ENCODE results near the gene GTF2IRD1. TPM values are rescaled to one million over a fixed set of nuclear protein-coding genes. Genes with fewer than 3 reads are reported as not detected.

The GTF2IRD1 gene
- total RNA-seq, 1 donor from 2014 or later: 21.7 TPM

DNA sequence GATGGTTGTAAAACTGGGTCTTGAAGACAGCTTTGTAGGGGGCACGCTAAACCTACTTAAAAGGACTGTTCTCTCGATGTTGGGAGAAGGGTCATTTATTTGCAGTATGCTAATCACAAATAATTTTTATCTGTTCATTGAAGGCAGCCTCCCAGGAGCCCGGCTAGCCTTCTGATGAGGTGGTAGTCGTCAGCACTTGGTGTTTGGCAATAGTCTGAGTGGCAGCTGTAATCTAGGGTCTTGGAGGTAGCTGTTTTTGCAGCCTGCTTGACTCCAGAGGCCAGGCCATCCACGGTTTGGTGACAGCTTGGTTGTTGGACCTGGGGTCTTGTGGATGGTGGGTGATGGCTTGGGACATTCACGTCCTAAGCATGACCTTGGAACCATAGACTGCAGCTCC is 2.2 kb downstream of the GTF2IRD1 start:
- no peak for DNase-seq
- ATAC-seq (ENCODE audit: poor library complexity): peak; percentile 6
- intact Hi-C loops (cut with DNase I): loop anchor here (10.0 kb wide), 1 partner anchor 79 kb away; no protein-coding TSS in a partner anchor

DNA sequence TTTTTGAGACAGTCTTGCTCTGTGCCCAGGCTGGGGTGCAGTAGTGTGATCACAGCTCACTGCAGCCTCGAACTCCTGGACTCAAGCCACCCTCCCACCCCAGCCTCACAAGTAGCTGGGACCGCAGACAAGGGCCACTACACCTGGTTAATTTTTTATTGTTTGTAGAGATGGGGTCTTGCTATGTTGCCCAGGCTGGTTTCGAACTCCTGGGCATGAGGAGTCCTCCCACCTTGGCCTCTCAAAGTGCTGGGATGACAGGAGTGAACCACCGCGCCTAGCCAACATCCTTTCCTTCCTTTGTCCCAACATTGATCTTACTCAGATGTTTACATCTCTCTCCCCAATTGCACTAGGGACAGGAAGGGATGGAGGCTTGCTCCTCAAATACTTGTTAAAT is 3.3 kb downstream of the GTF2IRD1 start:
- no peak for ATAC-seq (ENCODE audit: poor library complexity)
- intact Hi-C loops (cut with DNase I): loop anchor here (10.0 kb wide), 1 partner anchor 78 kb away; no protein-coding TSS in a partner anchor
- DNase-seq: no peak

DNA sequence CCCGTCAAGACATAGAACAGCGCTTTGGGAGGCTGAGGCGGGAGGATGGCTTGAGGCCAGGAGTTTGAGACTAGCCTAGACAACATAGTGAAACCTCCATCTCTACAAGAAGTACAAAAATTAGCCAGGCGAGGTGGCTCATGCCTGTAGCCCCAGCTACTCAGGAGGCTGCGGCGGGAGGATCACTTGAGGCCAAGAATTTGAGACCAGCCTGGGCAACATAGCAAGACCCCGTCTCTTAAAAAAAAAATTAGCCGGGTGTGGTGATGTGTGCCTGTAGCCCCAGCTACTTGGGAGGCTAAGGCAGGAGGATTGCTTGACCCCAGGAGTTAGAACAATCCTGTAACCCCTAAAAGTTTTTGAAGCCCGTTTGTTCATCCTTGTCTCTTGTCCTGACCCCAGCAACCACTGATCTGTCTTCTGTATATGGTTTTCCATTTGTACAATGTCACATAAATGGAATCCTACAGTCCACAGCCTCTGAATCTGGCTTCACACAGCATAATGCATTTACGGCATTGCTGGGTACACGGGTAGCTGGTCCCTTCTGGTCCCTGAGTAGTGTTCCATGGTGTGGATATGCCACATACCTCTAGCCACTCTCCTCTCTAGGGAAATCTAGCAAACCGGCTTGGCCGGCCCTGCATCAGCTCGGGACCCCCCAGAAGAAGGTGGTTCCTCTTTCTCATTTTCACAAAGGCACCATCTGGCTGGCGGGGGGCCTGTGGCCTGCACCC is 8.4 kb downstream of the GTF2IRD1 start:
- no peak for ATAC-seq (ENCODE audit: poor library complexity)
- intact Hi-C loops (cut with DNase I): no loop called here
- no peak for DNase-seq

DNA sequence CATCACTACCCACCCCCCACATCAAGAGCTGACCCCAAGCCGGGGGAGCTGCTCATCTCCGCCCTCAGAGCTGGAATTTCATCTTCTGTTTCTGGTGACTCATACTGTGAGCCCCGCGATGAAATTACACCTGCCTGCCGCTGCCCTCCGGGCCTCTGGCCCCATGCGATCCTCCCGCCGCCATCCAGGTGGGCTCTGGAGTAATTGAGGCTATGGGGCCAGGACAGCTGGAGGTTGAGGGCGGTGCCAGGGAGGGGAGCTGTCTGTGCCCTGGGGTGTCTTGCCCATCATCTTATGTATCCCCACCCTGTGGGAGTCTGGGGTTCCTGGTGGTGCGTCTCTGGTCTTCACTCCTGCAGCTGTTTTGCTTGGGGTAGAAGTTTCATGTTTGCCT is 9.0 kb downstream of the GTF2IRD1 start:
- ATAC-seq (ENCODE audit: poor library complexity): no peak
- intact Hi-C loops (cut with DNase I): no loop called here
- no peak for DNase-seq

DNA sequence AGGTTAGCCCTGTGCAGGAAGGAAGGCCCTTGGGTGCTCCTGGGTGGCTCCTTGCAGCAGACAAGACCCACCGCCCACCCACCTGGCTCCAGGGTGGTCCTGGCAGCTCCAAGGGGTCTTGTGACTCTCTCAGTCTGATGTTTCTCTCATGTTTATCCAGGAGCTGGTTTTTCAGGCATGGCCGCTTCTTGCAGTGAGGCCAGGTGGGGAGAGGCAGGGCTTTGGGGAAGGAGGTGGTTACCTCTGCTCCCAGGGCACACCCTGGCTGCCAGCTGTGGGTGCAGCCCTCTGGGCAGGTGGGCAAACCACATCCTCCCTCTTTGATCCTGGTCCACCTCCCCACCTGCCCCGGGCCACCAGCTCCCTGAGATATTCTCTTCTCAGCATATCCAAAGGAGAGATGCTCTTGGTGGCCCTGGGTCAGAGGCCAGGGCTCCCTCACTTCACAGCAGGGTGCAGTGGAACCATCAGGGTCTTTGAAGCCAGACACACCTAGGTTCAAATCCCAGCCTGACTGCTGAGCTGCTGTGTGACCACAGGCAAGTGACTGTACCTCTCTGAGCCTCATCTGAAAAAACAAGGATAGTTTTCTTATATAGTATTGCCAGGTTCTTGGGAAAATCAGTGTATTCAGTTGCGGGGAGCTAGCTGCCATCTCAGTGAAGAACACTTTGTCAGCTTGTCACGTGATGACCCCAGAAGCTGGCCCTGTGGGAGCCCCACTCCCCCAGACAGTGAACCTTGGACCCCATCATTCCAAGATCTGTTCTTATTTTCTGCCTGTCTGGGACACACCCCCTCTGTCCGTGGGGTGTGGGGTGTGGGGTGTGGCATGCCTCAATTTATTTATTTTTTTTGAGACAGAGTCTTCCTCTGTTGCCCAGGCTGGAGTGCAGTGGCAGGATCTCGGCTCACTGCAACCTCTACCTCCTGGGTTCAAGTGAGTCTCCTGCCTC is 11.5 kb downstream of the GTF2IRD1 start:
- intact Hi-C loops (cut with DNase I): no loop called here
- no peak for ATAC-seq (ENCODE audit: poor library complexity)
- DNase-seq: no peak

DNA sequence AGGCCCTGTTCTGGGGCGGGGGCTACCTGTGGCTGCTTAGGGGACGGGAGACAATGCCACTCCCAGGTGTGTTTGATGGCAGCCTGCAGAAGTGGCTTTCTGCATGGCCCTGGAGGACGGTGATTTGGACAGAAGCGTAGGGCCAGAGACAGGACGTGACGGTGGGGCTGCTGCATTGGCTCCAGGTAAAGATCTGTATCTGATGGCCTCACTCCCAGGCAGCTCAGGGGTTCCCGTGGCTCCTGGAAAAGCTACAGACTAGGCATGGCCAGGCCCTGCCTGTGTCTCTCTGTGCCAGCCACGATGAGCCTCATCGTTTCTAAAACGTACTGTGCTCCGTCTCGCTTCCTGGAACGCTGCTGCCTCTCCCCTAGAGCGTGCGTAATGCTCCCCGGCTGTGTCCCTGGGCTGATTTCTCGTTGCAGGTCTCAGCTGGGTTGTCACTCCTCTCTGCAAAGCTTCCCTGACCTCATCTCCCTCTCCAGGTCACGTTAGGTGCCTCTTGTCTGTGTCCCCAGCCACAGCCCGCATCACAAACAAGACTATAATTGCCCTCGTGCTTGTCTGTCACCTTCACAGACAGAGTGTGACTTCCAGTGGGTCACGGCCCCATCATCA is 12.6 kb downstream of the GTF2IRD1 start:
- ATAC-seq (ENCODE audit: poor library complexity): peak; percentile 79
- peak; percentile 67 for DNase-seq
- intact Hi-C loops (cut with DNase I): no loop called here

DNA sequence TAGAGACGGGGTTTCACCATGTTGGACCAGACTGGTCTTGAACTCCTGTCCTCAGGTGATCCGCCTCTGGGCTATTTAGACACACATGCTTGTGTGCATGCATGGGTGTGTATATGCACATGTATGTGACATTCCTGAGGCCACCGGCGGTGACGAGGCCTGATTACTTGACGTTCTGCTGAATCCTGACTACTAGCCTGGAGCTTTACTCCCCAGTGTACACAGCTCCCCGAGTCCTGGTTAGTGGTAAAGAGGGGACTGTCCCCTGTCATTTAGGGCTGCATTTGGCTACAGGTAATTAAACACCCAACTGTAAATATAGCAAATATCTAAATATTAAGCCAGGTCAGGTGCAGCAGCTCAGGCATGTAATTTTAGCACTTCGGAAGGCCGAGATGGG is 14.2 kb downstream of the GTF2IRD1 start:
- DNase-seq: no peak
- no peak for ATAC-seq (ENCODE audit: poor library complexity)
- intact Hi-C loops (cut with DNase I): no loop called here

DNA sequence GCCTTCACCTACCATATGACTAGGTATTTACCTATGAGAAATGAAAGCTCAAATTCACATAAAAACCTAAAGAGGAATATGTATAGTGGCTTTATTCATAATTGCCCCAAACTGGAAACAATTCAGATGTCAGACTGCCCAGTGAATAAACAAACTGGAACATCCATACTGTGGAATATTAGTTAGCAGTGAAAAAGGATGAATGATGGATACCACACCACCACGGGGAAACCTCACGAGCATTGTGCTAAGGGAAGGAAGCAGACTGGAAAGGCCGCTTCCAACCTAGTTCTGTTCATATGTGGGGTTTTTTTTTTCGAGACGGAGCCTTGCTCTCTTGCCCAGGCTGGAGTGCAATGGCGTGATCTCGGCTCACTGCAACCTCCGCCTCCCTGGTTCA is 16.8 kb downstream of the GTF2IRD1 start:
- no peak for DNase-seq
- ATAC-seq (ENCODE audit: poor library complexity): no peak
- intact Hi-C loops (cut with DNase I): no loop called here

DNA sequence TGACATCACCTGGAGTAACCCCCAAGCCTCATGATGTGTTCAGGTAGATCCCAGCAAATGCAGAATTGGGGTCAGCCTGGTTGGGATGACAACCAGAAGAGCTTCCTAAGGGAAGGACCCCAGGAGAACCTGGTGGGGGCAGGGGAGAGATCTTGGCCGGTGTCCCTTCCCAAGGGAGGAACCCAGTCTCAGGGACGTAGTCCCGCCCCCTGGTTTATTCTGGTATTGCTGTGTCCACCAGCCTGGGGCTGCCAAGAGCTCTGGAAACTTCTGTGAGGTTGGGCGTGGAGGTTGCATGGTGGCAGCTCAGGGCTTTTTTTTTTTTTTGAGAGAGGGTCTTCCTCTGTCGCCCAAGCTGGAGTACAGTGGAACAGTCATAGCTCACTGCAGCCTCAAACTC is 19.4 kb downstream of the GTF2IRD1 start:
- no peak for DNase-seq
- intact Hi-C loops (cut with DNase I): no loop called here
- ATAC-seq (ENCODE audit: poor library complexity): no peak

DNA sequence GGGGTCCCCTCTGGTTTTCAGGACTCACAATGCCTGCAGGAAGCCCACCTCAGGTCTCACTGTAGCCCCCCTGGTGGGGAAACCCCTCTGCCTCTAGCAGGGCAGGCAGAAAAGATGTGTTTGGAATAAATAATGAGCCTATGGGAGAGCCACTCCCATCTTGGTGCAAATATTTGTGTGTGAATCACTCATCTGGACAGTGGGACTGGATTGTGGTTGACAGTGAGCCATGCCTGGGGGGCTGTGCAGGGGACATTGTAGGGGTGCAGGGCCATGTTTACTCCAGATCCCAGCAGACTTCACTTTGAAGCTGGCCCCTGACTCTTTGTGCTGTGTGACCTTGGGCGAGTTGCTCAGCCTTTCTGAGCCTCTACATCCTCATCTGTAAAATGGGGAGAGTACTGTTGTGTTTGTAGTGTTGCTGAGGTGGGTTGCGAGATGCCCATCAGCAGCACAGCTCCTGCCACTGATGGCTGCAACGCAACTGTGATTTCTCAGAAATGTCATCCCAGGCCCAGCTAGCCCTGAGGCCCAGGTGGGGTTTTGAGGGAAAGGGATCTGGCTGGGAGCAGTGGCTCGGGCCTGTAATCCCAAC is 20.7 kb downstream of the GTF2IRD1 start:
- ATAC-seq (ENCODE audit: poor library complexity) (no peak), DNase-seq (no peak)

DNA sequence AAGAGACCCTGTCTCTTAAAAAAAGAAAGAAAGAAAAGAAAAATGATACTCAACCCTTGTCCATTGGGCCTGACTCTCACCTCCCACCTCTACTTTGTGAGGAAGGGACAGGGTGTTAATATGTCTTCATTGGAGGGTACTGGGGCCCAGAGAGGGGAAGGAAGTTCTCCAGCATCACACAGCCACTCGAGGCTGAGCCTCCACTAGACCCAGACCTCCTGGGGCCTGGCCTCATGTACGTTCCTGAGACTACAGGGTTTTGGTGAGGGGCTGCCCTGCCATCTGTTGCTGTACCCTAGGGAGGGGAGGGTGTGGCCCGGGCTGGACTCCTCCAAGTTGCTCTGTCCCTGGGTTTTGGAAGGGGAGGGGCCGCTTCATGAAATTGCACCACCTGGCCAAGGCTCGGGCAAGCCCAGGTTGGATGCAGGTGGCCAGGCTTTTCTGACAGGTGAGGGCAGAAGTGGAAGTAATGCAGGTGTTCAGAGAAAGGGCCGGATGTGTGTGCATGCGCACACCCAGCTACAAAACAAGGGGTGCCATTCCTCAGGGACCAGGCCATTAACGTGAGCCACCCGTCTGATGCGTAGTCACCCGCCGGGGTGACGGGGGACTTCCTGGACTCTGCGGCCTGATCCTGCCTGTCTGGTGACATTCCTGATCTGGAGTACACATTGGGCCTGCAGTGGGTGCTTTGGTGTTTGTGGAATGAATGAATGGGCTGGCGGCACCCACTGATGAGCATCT is 21.7 kb downstream of the GTF2IRD1 start:
- intact Hi-C loops (cut with DNase I): no loop called here
- DNase-seq: no peak
- no peak for ATAC-seq (ENCODE audit: poor library complexity)

More for the DNA sequence above, 20.7 kb downstream of the GTF2IRD1 start:
- intact Hi-C loops (cut with DNase I): no loop called here

DNA sequence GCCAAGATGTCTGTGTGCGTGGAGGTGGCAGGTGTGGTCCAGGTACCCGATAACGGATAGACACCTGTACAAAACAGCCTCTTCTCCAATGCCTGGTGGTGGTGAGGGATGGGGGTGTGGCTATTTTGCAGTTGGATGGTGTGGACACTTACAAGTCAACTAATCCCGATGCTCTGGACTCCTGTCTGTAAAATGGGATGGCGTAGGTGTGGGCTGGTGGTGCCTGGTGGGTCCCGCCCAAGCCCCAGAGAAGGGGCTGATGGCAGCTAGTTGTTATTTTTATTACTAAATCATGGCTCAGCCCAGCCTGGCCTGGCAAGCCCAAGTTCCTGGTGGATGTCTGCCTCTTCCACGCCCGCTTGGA is 22.3 kb downstream of the GTF2IRD1 start:
- ATAC-seq (ENCODE audit: poor library complexity) (no peak), DNase-seq (no peak)
- intact Hi-C loops (cut with DNase I): no loop called here

DNA sequence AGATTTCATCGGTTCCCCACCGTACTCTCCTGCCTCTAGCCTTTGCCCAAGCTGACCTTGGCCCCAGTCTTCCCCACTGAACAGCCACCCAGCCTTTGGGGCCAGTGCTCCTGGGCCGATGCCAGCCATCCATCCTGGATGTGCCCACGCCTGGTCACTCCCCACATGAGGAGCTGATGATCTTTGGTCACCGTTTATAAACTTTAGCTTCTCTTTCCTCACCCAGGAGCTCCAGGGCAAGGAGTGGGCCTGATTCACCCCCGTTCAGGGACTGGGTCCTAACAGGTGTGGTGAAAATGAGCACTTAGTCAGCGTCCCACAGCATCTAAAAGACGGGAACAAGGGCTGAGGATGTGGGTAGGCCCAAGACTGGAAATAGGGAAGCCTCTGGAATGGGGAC is 22.9 kb downstream of the GTF2IRD1 start:
- intact Hi-C loops (cut with DNase I): no loop called here
- no peak for ATAC-seq (ENCODE audit: poor library complexity)
- DNase-seq: no peak

DNA sequence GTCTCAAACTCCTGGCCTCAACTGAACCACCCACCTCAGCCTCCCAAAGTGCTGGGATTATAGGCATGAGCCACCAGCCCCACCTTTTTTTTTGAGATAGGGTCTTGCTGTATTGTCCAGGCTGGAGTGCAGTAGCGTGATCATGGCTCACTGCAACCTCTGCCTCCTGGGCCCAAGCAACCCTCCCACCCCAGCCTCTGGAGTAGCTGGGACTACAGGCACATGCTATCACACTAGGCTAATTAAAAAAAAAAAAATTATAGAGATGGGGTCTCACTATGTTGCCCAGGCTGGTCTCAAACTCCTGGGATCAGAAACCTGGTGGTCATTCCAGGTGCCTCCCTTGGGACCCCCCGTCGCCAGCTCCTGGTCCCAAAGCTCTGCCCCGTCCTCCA is 25.0 kb downstream of the GTF2IRD1 start:
- intact Hi-C loops (cut with DNase I): no loop called here
- ATAC-seq (ENCODE audit: poor library complexity) (no peak), DNase-seq (no peak)

DNA sequence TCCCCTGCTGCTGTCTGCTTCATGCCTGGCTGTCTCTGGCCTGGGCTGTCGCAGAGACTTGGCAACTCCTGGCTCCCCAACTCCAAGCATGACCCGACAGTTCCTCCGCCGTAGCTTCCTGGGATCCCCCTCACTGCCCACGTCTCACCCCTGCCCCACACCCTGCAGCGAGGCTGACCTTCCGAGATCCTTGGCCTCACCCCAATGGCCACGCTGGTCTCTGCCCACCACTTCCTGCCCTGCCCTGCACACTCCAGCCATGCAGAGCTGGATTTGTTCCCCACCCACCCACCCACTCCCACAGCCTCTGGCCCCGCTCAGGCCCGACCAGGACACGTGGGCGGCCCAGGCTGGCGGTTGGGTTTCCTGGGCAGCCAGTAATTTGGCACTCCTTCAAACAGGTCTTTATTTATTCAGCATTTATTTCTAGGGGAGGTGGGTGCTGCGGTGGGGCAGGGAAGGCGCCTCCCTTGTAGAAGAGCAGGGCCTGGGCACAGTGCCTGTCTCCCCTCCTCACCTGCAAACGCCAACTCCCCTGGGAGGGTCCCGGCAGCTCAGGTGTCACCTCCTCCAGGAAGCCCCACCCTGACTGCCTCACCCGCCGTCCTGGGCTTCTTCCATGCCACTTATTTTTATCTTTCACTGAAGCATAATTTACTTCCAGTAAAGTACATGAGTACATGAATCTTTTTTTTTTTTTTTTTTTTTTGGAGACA is 25.5 kb downstream of the GTF2IRD1 start:
- DNase-seq: no peak
- intact Hi-C loops (cut with DNase I): no loop called here
- ATAC-seq (ENCODE audit: poor library complexity): peak; percentile 2

DNA sequence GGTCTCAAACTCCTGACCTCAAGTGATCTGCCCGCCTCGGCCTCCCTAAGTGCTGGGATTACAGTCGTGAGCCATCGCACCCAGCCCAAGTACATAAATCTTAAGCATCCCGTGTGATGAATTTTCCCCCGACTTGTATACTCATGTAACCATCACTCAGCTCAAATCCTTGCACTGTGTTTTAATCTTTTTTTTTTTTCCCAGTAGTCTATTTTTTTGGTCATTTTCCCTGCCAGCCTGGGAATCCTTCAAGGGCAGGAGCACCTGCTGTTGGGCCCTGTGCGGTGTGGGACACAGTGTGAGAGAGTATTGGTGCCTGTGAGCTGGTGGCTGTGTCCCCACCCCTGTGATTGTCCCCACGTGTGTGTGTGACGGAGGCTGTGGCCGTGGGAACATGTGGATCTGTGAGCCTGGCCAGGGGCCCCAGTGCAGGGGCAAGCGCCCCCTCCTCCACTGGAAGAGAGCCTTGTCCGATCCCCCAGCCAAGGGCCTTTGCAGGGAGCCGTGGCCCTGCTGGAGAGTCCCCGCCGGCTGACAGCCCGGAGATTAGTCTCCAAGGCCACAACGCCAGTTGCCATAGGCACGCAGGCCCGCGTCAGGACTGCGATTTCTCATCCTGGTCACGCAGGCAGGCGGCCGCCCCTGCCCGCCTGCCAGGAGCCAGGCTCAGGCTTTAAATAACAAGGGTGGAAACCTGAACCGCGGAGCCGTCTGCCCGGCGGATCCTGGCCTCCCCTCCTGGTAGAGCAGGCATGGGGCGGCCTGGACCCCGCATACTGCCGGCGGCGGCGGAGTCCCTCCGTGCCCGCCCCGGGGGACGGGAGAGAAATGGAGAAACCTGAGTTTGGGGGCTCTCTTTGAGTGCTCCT is 26.5 kb downstream of the GTF2IRD1 start:
- DNase-seq (peak; percentile 92), ATAC-seq (ENCODE audit: poor library complexity) (peak; percentile 68)
- intact Hi-C loops (cut with DNase I): no loop called here

DNA sequence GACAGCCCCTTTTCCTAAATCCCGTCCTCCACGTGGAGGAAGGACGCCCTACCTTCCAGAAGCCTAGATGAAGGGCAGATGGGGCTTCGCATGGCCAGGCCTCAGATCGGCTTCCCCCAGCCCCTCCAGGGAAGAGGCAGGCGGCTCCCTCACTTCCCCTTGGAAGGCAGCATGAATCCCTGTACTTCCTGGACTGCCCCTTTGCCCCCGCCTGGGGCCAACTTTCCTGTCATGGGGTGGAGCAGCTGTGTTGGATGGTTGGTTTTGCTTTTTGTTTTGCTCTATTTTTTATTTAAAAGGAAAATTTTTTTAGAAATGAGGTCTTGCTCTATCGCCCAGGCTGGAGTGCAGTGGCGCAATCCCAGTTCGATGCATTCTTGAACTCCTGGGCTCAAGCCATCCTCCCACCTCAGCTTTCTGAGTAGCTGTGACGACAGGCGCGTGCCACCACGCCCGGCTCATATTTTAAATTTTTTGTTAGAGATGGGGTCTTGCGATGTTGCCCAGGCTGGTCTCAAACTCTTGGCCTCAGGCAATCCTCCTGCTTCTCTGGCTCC is 27.2 kb downstream of the GTF2IRD1 start:
- DNase-seq: peak; percentile 60
- intact Hi-C loops (cut with DNase I): no loop called here
- peak; percentile 2 for ATAC-seq (ENCODE audit: poor library complexity)

Measured in Right ventricle myocardium superior (tissue), 1 donor.